Liver (tissue), 9 donors: ENCODE measurements around the gene COL17A1. TPM values are rescaled to one million over a fixed set of nuclear protein-coding genes. Genes with fewer than 3 reads are reported as not detected.

Source experiments
- DNase-seq: peaks from one replicate; pipeline ENCODE4 v3.0.0-alpha.2; 2017; ENCODE audit warnings: low spot score
- H3K27ac ChIP-seq, 2 donors: one replicate each; pipeline ENCODE4 v1.7.0; 2013; ENCODE audit warnings: inconsistent platforms in 2 of 2, low read length in 2 of 2, control low read depth in 1 of 2, low read depth in 1 of 2, mild to moderate bottlenecking in 1 of 2
- H3K27me3 ChIP-seq, 4 donors: one replicate each; pipeline versions ENCODE4 v1.6.1 to v1.7.0; 2013; ENCODE audit warnings: low read length in 3 of 4, inconsistent platforms in 1 of 4, mild to moderate bottlenecking in 1 of 4, moderate library complexity in 1 of 4; ENCODE audit not compliant: control insufficient read depth in 4 of 4, insufficient read depth in 4 of 4
- H3K36me3 ChIP-seq, 4 donors: one replicate each; pipeline versions ENCODE4 v1.6.1 to v1.7.0; 2013; ENCODE audit warnings: low read length in 3 of 4, mild to moderate bottlenecking in 3 of 4, low read depth in 1 of 4, moderate library complexity in 1 of 4; ENCODE audit not compliant: control insufficient read depth in 4 of 4, insufficient read depth in 3 of 4
- H3K4me1 ChIP-seq, 4 donors: one replicate each; pipeline versions ENCODE4 v1.6.1 to v1.7.0; 2013; ENCODE audit warnings: low read length in 3 of 4, mild to moderate bottlenecking in 3 of 4, moderate library complexity in 1 of 4; ENCODE audit not compliant: control insufficient read depth in 4 of 4, insufficient read depth in 4 of 4
- H3K4me3 ChIP-seq, 3 donors: one replicate each; pipeline versions ENCODE4 v1.6.1 to v1.7.0; 2013; ENCODE audit warnings: low read length in 3 of 3, control low read depth in 1 of 3, low read depth in 1 of 3, mild to moderate bottlenecking in 1 of 3
- H3K9ac ChIP-seq, 2 donors: one replicate each; pipeline ENCODE4 v1.7.0; 2013; ENCODE audit warnings: low read length in 2 of 2, mild to moderate bottlenecking in 2 of 2, moderate library complexity in 2 of 2, control low read depth in 1 of 2, low read depth in 1 of 2
- H3K9me3 ChIP-seq, 4 donors: one replicate each; pipeline versions ENCODE4 v1.6.1 to v1.7.0; 2013; ENCODE audit warnings: low read length in 3 of 4; ENCODE audit not compliant: control insufficient read depth in 4 of 4
- EGR1 ChIP-seq, 2 donors: IDR thresholded peaks; 2 replicates each; pipeline ENCODE4 v1.6.1; 2016 to 2018; ENCODE audit warnings: antibody characterized with exemption in 2 of 2, low read depth in 2 of 2
- FOXA1 ChIP-seq: IDR thresholded peaks from 2 replicates; pipeline ENCODE4 v1.6.1; 2016; ENCODE audit warnings: antibody characterized with exemption
- FOXA2 ChIP-seq: IDR thresholded peaks from 2 replicates; pipeline ENCODE4 v1.6.1; 2016; ENCODE audit warnings: antibody characterized with exemption
- GABPA ChIP-seq, 2 donors: IDR thresholded peaks in 1 of 2; conservative IDR thresholded peaks in 1 of 2; 2 replicates each; pipeline ENCODE4 v1.6.1; 2016; ENCODE audit warnings: antibody characterized with exemption in 2 of 2, mild to moderate bottlenecking in 1 of 2, moderate library complexity in 1 of 2
- HNF4A ChIP-seq, 2 donors: conservative IDR thresholded peaks; 2 replicates each; pipeline ENCODE4 v1.6.1; 2016; ENCODE audit warnings: antibody characterized with exemption in 2 of 2, mild to moderate bottlenecking in 2 of 2
- HNF4G ChIP-seq: IDR thresholded peaks from 2 replicates; pipeline ENCODE4 v1.6.1; 2016; ENCODE audit warnings: antibody characterized with exemption
- JUND ChIP-seq, 2 donors: IDR thresholded peaks; 2 replicates each; pipeline ENCODE4 v1.6.1; 2016; ENCODE audit warnings: antibody characterized with exemption in 2 of 2
- MAX ChIP-seq: IDR thresholded peaks from 2 replicates; pipeline ENCODE4 v1.6.1; 2016; ENCODE audit warnings: antibody characterized with exemption
- NR2F2 ChIP-seq: IDR thresholded peaks from 2 replicates; pipeline ENCODE4 v1.6.1; 2016; ENCODE audit warnings: antibody characterized with exemption
- RAD21 ChIP-seq, 2 donors: IDR thresholded peaks; 2 replicates each; pipeline ENCODE4 v1.6.1; 2016; ENCODE audit warnings: antibody characterized with exemption in 2 of 2, mild to moderate bottlenecking in 2 of 2
- RXRA ChIP-seq, 2 donors: IDR thresholded peaks; 2 replicates each; pipeline ENCODE4 v1.6.1; 2017 to 2018; ENCODE audit warnings: antibody characterized with exemption in 2 of 2, mild to moderate bottlenecking in 1 of 2
- SP1 ChIP-seq: IDR thresholded peaks from 2 replicates; pipeline ENCODE4 v1.6.1; 2018; ENCODE audit warnings: antibody characterized with exemption, mild to moderate bottlenecking
- TAF1 ChIP-seq: conservative IDR thresholded peaks from 2 replicates; pipeline ENCODE4 v1.6.1; 2016; ENCODE audit warnings: antibody characterized with exemption, mild to moderate bottlenecking
- YY1 ChIP-seq: IDR thresholded peaks from 2 replicates; pipeline ENCODE4 v1.6.1; 2016; ENCODE audit warnings: antibody characterized with exemption, mild to moderate bottlenecking
- WGBS: extraction: QIAGEN DNeasy Blood & Tissue Kit; methylation state at CpG from one replicate; pipeline ENCODE4 v1.1.7; 2013; 5-methylcytosine and 5-hydroxymethylcytosine counted together
- polyA plus RNA-seq, 2 donors: library from polyadenylated mRNA; stranded (reverse) in 1 of 2; unstranded in 1 of 2; fragments of 200-250 nt in 1 of 2; fragments of >200 nt in 1 of 2; fragmentation: Nextera tagmentation in 1 of 2; extraction: Ambion mirVana in 1 of 2; gene quantifications; one replicate each; pipeline versions ENCODE4 v1.2.1 to v1.2.3, GENCODE V29; 2013 to 2015
- total RNA-seq, 2 donors: library from RNA; depleted of rRNA; stranded (reverse); fragments of >200 nt; gene quantifications; one replicate each; pipeline ENCODE4 v1.2.3, GENCODE V29; 2014
- TF ChIP-seq, protein P1 (sequence below): fragments of 150-350 bp; IDR thresholded peaks from 2 replicates; pipeline ENCODE4 v1.5.1; 2017; ENCODE audit warnings: improper control_type of control experiment, low read depth, low read length; ENCODE audit not compliant: missing input control
- TF ChIP-seq, protein P2 (sequence below): IDR thresholded peaks from 2 replicates; pipeline ENCODE4 v1.6.1; 2016; ENCODE audit warnings: antibody characterized with exemption, mild to moderate bottlenecking
- TF ChIP-seq, protein P3 (sequence below): IDR thresholded peaks from 2 replicates; pipeline ENCODE4 v1.6.1; 2016; ENCODE audit warnings: antibody characterized with exemption
- TF ChIP-seq, protein P4 (sequence below): IDR thresholded peaks from 2 replicates; pipeline ENCODE4 v1.6.1; 2016; ENCODE audit warnings: antibody characterized with exemption
- donor health status: healthy.
- donor health status: healthy.
- donor health status: healthy.
- donor health status: healthy.
- donor health status: healthy.

Gene COL17A1
- total and polyA plus RNA-seq, 4 donors = 0.05 to 1.7 TPM; not detected in 2

- Histone ChIP-seq H3K9ac (no peak overlapping the region), H3K4me1 (no peaks in the 10 kb centered on the region), H3K27ac (no peak overlapping the region), H3K4me3 (no peak overlapping the region), H3K27me3 (no peaks in the 10 kb centered on the region), H3K36me3 (no peaks in the 10 kb centered on the region), H3K9me3 (no peaks in the 10 kb centered on the region)
- 58% methylated on average over 5 of the region's 5 CpGs for WGBS
- TF ChIP-seq HNF4G = no peak
- TF ChIP-seq SP1 = no peak
- TF ChIP-seq RXRA (IDR thresholded peaks at IDR 0.05) = no peak
- TF ChIP-seq NR2F2 = no peak
- no peak for TF ChIP-seq TAF1
- TF ChIP-seq MAX = no peak
- TF ChIP-seq, protein P1, sequence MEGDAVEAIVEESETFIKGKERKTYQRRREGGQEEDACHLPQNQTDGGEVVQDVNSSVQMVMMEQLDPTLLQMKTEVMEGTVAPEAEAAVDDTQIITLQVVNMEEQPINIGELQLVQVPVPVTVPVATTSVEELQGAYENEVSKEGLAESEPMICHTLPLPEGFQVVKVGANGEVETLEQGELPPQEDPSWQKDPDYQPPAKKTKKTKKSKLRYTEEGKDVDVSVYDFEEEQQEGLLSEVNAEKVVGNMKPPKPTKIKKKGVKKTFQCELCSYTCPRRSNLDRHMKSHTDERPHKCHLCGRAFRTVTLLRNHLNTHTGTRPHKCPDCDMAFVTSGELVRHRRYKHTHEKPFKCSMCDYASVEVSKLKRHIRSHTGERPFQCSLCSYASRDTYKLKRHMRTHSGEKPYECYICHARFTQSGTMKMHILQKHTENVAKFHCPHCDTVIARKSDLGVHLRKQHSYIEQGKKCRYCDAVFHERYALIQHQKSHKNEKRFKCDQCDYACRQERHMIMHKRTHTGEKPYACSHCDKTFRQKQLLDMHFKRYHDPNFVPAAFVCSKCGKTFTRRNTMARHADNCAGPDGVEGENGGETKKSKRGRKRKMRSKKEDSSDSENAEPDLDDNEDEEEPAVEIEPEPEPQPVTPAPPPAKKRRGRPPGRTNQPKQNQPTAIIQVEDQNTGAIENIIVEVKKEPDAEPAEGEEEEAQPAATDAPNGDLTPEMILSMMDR = no peak
- no peak for TF ChIP-seq EGR1 (IDR thresholded peaks at IDR 0.05; ENCODE audit: low read depth in 2 of 2)
- TF ChIP-seq, protein P2, sequence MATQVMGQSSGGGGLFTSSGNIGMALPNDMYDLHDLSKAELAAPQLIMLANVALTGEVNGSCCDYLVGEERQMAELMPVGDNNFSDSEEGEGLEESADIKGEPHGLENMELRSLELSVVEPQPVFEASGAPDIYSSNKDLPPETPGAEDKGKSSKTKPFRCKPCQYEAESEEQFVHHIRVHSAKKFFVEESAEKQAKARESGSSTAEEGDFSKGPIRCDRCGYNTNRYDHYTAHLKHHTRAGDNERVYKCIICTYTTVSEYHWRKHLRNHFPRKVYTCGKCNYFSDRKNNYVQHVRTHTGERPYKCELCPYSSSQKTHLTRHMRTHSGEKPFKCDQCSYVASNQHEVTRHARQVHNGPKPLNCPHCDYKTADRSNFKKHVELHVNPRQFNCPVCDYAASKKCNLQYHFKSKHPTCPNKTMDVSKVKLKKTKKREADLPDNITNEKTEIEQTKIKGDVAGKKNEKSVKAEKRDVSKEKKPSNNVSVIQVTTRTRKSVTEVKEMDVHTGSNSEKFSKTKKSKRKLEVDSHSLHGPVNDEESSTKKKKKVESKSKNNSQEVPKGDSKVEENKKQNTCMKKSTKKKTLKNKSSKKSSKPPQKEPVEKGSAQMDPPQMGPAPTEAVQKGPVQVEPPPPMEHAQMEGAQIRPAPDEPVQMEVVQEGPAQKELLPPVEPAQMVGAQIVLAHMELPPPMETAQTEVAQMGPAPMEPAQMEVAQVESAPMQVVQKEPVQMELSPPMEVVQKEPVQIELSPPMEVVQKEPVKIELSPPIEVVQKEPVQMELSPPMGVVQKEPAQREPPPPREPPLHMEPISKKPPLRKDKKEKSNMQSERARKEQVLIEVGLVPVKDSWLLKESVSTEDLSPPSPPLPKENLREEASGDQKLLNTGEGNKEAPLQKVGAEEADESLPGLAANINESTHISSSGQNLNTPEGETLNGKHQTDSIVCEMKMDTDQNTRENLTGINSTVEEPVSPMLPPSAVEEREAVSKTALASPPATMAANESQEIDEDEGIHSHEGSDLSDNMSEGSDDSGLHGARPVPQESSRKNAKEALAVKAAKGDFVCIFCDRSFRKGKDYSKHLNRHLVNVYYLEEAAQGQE = no peak
- TF ChIP-seq RAD21 (IDR thresholded peaks at IDR 0.05) = no peak
- TF ChIP-seq FOXA2 = no peak
- TF ChIP-seq JUND (IDR thresholded peaks at IDR 0.05) = no peak
- no peak for TF ChIP-seq GABPA (IDR thresholded peaks at IDR 0.05 in 1 of 2, conservative IDR thresholded peaks at IDR 0.05 in 1 of 2)
- TF ChIP-seq, protein P3, sequence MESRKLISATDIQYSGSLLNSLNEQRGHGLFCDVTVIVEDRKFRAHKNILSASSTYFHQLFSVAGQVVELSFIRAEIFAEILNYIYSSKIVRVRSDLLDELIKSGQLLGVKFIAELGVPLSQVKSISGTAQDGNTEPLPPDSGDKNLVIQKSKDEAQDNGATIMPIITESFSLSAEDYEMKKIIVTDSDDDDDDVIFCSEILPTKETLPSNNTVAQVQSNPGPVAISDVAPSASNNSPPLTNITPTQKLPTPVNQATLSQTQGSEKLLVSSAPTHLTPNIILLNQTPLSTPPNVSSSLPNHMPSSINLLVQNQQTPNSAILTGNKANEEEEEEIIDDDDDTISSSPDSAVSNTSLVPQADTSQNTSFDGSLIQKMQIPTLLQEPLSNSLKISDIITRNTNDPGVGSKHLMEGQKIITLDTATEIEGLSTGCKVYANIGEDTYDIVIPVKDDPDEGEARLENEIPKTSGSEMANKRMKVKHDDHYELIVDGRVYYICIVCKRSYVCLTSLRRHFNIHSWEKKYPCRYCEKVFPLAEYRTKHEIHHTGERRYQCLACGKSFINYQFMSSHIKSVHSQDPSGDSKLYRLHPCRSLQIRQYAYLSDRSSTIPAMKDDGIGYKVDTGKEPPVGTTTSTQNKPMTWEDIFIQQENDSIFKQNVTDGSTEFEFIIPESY = no peak
- TF ChIP-seq YY1 = no peak
- TF ChIP-seq FOXA1 = no peak
- TF ChIP-seq, protein P4, sequence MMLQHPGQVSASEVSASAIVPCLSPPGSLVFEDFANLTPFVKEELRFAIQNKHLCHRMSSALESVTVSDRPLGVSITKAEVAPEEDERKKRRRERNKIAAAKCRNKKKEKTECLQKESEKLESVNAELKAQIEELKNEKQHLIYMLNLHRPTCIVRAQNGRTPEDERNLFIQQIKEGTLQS = no peak
- TF ChIP-seq HNF4A (conservative IDR thresholded peaks at IDR 0.05) = no peak
- no peak for DNase-seq
Measured at GRCh38 chr10:104072786-104073185, 12.9 kb downstream of the COL17A1 start.
